Esophagus squamous epithelium (tissue), 4 donors: ENCODE measurements around the gene MTFMT.
"Not testable (repeated sequence)": the region's sequence is repeated elsewhere in the genome, so short reads cannot be mapped to it uniquely, and the experiment has no call there.

Experiments
- POLR2A ChIP-seq, 4 donors: fragments of 450-650 bp; IDR thresholded peaks; one replicate each; pipeline ENCODE4 v1.6.1; 2017; ENCODE audit warnings: antibody characterized with exemption in 4 of 4, mild to moderate bottlenecking in 4 of 4, moderate library complexity in 3 of 4
- TF ChIP-seq, protein P1 (sequence below), 6 experiments: fragments of 450-650 bp in 4 of 6; fragments of 200-600 bp in 2 of 6; sonication (generic) in 2 of 6; IDR thresholded peaks; one replicate each; pipeline ENCODE4 v1.5.1; 2016 to 2019; ENCODE audit warnings: antibody characterized with exemption in 6 of 6, mild to moderate bottlenecking in 4 of 6, moderate library complexity in 4 of 6

DNA sequence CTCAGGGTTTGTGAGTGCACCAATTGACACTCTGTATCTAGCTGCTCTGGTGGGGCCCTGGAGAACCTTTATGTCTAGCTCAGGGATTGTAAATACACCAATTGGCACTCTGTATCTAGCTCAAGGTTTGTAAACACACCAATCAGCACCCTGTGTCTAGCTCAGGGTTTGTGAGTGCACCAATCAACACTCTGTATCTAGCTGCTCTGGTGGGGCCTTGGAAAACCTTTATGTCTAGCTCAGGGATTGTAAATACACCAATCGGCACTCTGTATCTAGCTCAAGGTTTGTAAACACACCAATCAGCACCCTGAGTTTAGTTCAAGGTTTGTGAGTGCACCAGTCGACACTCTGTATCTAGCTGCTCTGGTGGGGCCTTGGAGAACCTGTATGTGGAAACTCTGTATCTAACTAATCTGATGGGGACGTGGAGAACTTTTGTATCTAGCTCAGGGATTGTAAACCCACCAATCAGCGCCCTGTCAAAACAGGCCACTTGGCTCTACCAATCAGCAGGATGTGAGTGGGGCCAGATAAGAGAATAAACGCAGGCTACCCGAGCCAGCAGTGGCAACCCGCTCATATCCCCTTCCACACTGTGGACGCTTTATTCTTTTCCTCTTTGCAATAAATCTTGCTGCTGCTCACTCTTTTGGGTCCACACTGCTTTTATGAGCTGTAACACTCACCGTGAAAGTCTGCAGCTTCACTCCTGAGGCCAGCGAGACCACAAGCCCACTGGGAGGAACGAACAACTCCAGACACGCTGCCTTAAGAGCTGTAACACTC is 46.4 kb upstream of the MTFMT start:
- TF ChIP-seq, protein P1, sequence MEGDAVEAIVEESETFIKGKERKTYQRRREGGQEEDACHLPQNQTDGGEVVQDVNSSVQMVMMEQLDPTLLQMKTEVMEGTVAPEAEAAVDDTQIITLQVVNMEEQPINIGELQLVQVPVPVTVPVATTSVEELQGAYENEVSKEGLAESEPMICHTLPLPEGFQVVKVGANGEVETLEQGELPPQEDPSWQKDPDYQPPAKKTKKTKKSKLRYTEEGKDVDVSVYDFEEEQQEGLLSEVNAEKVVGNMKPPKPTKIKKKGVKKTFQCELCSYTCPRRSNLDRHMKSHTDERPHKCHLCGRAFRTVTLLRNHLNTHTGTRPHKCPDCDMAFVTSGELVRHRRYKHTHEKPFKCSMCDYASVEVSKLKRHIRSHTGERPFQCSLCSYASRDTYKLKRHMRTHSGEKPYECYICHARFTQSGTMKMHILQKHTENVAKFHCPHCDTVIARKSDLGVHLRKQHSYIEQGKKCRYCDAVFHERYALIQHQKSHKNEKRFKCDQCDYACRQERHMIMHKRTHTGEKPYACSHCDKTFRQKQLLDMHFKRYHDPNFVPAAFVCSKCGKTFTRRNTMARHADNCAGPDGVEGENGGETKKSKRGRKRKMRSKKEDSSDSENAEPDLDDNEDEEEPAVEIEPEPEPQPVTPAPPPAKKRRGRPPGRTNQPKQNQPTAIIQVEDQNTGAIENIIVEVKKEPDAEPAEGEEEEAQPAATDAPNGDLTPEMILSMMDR (IDR thresholded peaks at IDR 0.05), result not testable (repeated sequence)
- not testable (repeated sequence) for TF ChIP-seq POLR2A (IDR thresholded peaks at IDR 0.05)
